B cell (primary cell): ENCODE measurements around the gene C6orf89. TPM values are rescaled to one million over a fixed set of nuclear protein-coding genes. Genes with fewer than 3 reads are reported as not detected.

Experiments
- ATAC-seq: fragments of 200-7000 bp; cut with Tn5 transposase; one replicate; pipeline ENCODE4 v1.10.0; 2021; ENCODE audit warnings: low read depth, mild to moderate bottlenecking, moderate number of reproducible peaks, moderate library complexity
- CTCF ChIA-PET: fragments of 350-600 bp; sonication (Branson Sonifier 250); formaldehyde crosslinking; loops from one replicate; lab custom pipeline; 2021; ENCODE audit warnings: antibody characterized with exemption, inconsistent platforms; lab: Charles Lee
- POLR2A ChIA-PET: fragments of 350-600 bp; sonication (Branson Sonifier 250); formaldehyde crosslinking; loops from one replicate; lab custom pipeline; 2021; ENCODE audit warnings: antibody characterized with exemption; lab: Charles Lee
- DNase-seq: peaks from one replicate; pipeline ENCODE4 v3.0.0; 2013
- H2AFZ ChIP-seq: 2 replicates; pipeline ENCODE4 v1.6.1; 2012; ENCODE audit warnings: mild to moderate bottlenecking, low read depth, low read length; ENCODE audit not compliant: insufficient read depth, poor library complexity, severe bottlenecking
- H3K27ac ChIP-seq, 2 donors: 1 replicate in 1 of 2; 2 replicates in 1 of 2; pipeline ENCODE4 v1.5.1; 2012 to 2013; ENCODE audit warnings: low read length in 2 of 2, mild to moderate bottlenecking in 2 of 2, moderate library complexity in 1 of 2
- H3K27me3 ChIP-seq, 4 experiments: fragments of 200-600 bp in 1 of 4; sonication (generic) in 1 of 4; replicated peaks in 1 of 4; 1 replicate in 2 of 4; 2 replicates in 2 of 4; pipeline versions ENCODE4 v1.6.1 to v1.7.0; 2013 to 2016; ENCODE audit warnings: low read length in 3 of 4, mild to moderate bottlenecking in 2 of 4, mixed read lengths in 1 of 4, moderate library complexity in 1 of 4; ENCODE audit not compliant: insufficient read depth in 4 of 4, control insufficient read depth in 3 of 4; ENCODE audit errors: control extremely low read depth in 1 of 4
- H3K36me3 ChIP-seq, 2 experiments: replicated peaks in 1 of 2; 1 replicate in 1 of 2; 2 replicates in 1 of 2; pipeline versions ENCODE4 v1.6.1 to v1.7.1; 2013; ENCODE audit warnings: low read length in 1 of 2; ENCODE audit not compliant: insufficient read depth in 2 of 2, control insufficient read depth in 1 of 2; ENCODE audit errors: control extremely low read depth in 1 of 2, extremely low read depth in 1 of 2
- H3K4me1 ChIP-seq, 2 donors: fragments of 200-600 bp in 1 of 2; sonication (generic) in 1 of 2; 1 replicate in 1 of 2; 2 replicates in 1 of 2; pipeline versions ENCODE4 v1.5.1 to v1.6.1; 2013 to 2017; ENCODE audit warnings: low read length in 2 of 2; ENCODE audit not compliant: control insufficient read depth in 2 of 2, insufficient read depth in 2 of 2
- H3K4me2 ChIP-seq: replicated peaks from 2 replicates; pipeline ENCODE3; 2012; ENCODE audit warnings: mild to moderate bottlenecking, low read depth, low read length; ENCODE audit not compliant: poor library complexity, severe bottlenecking
- H3K4me3 ChIP-seq, 5 experiments: fragments of 200-600 bp in 1 of 5; sonication (generic) in 1 of 5; 1 replicate in 3 of 5; 2 replicates in 2 of 5; pipeline versions ENCODE4 v1.5.1 to v1.7.0; 2011 to 2016; ENCODE audit warnings: low read length in 4 of 5, mild to moderate bottlenecking in 4 of 5, low read depth in 2 of 5, control low read depth in 1 of 5, moderate library complexity in 1 of 5; ENCODE audit not compliant: insufficient read depth in 1 of 5; ENCODE audit errors: control extremely low read depth in 1 of 5, extremely low read depth in 1 of 5
- H3K79me2 ChIP-seq: fragments of 200-600 bp; sonication (generic); one replicate; pipeline ENCODE4 v1.6.0; 2016; ENCODE audit warnings: low read length; ENCODE audit not compliant: control insufficient read depth, insufficient read depth
- H3K9ac ChIP-seq: fragments of 200-600 bp; sonication (generic); 2 replicates; pipeline ENCODE4 v1.6.1; 2017; ENCODE audit warnings: mild to moderate bottlenecking, low read length, moderate library complexity
- H3K9me3 ChIP-seq, 3 donors: one replicate each; pipeline versions ENCODE4 v1.6.1 to v1.7.1; 2013; ENCODE audit warnings: low read length in 2 of 3; ENCODE audit not compliant: control insufficient read depth in 2 of 3, insufficient read depth in 1 of 3; ENCODE audit errors: control extremely low read depth in 1 of 3
- H4K20me1 ChIP-seq: 2 replicates; pipeline ENCODE4 v1.6.0; 2012; ENCODE audit warnings: mild to moderate bottlenecking, low read length; ENCODE audit not compliant: insufficient read depth, control insufficient read depth, poor library complexity, severe bottlenecking
- H3K27ac Mint-ChIP-seq: one replicate; pipeline ENCODE4 v1.8.0; 2021; ENCODE audit warnings: mixed read lengths
- H3K27me3 Mint-ChIP-seq: one replicate; pipeline ENCODE4 v1.8.0; 2021; ENCODE audit warnings: mixed read lengths
- H3K4me1 Mint-ChIP-seq: one replicate; pipeline ENCODE4 v1.8.0; 2021; ENCODE audit warnings: mixed read lengths
- H3K4me3 Mint-ChIP-seq: one replicate; pipeline ENCODE4 v1.8.0; 2021; ENCODE audit warnings: mixed read lengths
- H3K9me3 Mint-ChIP-seq: one replicate; pipeline ENCODE4 v1.8.0; 2022; ENCODE audit warnings: mixed read lengths; ENCODE audit not compliant: insufficient read depth
- EZH2 ChIP-seq: IDR thresholded peaks from 2 replicates; pipeline ENCODE4 v1.6.1; 2012; ENCODE audit warnings: borderline replicate concordance, low read depth, mild to moderate bottlenecking, moderate library complexity, low read length; ENCODE audit not compliant: insufficient read depth, poor library complexity, severe bottlenecking
- WGBS: methylation state at CpG from one replicate; pipeline ENCODE4 v1.1.5; 2013; ENCODE audit warnings: missing lambda C conversion rate; ENCODE audit not compliant: insufficient coverage; 5-methylcytosine and 5-hydroxymethylcytosine counted together
- intact Hi-C: fragments of 100-400 bp; cut with micrococcal nuclease; formaldehyde crosslinking; loops from one replicate; pipeline ENCODE4 v1.10.0; 2022
- polyA plus RNA-seq: library from polyadenylated mRNA; depleted of rRNA; stranded (reverse); fragments of >200 nt; gene quantifications from 2 replicates; pipeline ENCODE4 v1.2.3, GENCODE V29; 2012
- total RNA-seq, 2 donors: library from RNA; stranded (reverse); fragments of 120-200 nt in 1 of 2; gene quantifications; 1 replicate in 1 of 2; 2 replicates in 1 of 2; pipeline versions ENCODE4 v1.2.3 to v1.2.4, GENCODE V29; 2013 to 2022
- TF ChIP-seq, protein P1 (sequence below): fragments of 200-600 bp; IDR thresholded peaks from one replicate; pipeline ENCODE4 v1.8.0; 2022; ENCODE audit warnings: antibody characterized with exemption, mild to moderate bottlenecking

The C6orf89 gene
- total and polyA plus RNA-seq, 2 donors (not counting 1 experiment from before 2014, with no cell fraction given) = 13.0 to 35.3 TPM

DNA sequence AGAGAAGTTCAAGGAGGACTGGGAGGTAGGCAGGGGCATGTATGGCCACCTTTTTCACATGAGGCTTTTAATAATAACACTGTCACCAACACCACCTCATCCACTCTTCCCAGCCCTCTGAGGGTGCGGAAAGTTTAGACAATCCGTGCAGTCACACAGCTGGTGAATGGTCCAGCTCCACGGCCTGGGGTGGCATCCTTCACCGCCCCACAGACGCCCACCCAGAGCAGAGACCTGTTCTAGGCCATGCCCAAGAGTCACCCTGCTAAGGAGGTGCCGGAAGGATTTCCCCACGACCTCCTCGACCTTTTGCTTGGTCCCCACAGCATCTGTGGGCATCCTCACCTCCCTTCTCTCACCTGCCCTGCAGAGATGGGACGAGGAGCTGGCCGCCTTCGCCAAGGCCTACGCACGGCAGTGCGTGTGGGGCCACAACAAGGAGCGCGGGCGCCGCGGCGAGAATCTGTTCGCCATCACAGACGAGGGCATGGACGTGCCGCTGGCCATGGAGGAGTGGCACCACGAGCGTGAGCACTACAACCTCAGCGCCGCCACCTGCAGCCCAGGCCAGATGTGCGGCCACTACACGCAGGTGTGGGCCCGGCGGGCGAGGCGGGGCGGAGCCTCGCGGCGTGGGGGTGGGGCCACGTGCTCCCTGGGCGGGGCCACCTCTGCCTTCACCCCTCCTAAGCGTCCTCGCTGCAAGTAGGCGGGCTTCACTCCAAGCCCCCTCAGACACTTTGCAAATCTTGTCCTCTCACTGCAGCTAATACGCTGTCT lies 73.2 kb downstream of the C6orf89 start:
- ChIA-PET CTCF (no interaction called here), POLR2A (no interaction called here)
- no peaks in the 10 kb centered on the region for H3K36me3 ChIP-seq
- no peaks in the 10 kb centered on the region for H3K27me3 ChIP-seq
- no peak overlapping the region for H3K4me2 ChIP-seq
- no peak overlapping the region for H2AFZ ChIP-seq
- H3K9me3 Mint-ChIP-seq = no peaks in the 10 kb centered on the region
- no peak overlapping the region for H3K9ac ChIP-seq
- H3K27me3 Mint-ChIP-seq = no peaks in the 10 kb centered on the region
- no peaks in the 10 kb centered on the region for H4K20me1 ChIP-seq
- no peak overlapping the region for H3K27ac Mint-ChIP-seq
- ATAC-seq (no peak), DNase-seq (no peak)
- intact Hi-C loops = no loop called here
- H3K4me3 Mint-ChIP-seq = no peak overlapping the region
- WGBS = 90% methylated on average over 44 of the region's 44 CpGs
- TF ChIP-seq, protein P1, sequence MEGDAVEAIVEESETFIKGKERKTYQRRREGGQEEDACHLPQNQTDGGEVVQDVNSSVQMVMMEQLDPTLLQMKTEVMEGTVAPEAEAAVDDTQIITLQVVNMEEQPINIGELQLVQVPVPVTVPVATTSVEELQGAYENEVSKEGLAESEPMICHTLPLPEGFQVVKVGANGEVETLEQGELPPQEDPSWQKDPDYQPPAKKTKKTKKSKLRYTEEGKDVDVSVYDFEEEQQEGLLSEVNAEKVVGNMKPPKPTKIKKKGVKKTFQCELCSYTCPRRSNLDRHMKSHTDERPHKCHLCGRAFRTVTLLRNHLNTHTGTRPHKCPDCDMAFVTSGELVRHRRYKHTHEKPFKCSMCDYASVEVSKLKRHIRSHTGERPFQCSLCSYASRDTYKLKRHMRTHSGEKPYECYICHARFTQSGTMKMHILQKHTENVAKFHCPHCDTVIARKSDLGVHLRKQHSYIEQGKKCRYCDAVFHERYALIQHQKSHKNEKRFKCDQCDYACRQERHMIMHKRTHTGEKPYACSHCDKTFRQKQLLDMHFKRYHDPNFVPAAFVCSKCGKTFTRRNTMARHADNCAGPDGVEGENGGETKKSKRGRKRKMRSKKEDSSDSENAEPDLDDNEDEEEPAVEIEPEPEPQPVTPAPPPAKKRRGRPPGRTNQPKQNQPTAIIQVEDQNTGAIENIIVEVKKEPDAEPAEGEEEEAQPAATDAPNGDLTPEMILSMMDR = no peak
- TF ChIP-seq EZH2 = no peak
- no peak overlapping the region for H3K27ac ChIP-seq
- H3K4me1 ChIP-seq = peaks cover 34 to 45% of the 10 kb centered on the region in 2 donors
- no peak overlapping the region for H3K4me3 ChIP-seq
- no peaks in the 10 kb centered on the region for H3K79me2 ChIP-seq
- no peaks in the 10 kb centered on the region for H3K9me3 ChIP-seq
- peaks cover 50% of the 10 kb centered on the region for H3K4me1 Mint-ChIP-seq

DNA sequence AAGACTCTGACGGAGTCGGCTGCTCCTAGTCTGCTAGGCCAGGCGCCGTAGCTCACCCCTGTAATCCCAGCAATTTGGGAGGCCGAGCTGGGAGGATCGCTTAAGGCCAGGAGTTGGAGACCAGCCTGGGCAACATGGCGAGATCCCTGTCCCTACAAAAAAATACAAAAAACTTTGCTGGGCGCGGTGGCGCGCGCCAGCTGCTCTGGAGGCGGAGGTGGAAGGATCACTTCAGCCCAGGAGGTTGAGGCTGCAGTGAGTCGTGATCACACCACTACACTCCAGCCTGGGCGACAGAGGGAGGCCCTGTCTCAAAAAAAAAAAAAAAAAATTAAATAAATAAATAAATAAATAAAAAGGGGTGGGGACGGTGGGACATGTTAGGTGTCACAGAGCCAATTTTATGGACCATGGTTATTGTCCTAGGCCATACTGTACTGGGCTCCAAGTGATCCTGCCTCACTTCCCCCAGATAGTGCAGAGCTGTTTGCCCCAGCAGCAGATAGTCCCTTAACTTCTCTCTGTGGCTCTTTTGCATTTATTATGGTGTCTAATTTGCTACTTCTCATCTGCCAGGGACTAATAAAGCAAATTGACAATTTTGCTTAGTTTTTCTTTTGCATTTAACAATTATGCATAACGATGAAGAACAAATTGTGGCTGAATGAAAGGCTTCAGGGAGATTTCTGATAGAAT lies 74.0 kb downstream of the C6orf89 start:
- H4K20me1 ChIP-seq = no peaks in the 10 kb centered on the region
- peaks cover 50% of the 10 kb centered on the region for H3K4me1 Mint-ChIP-seq
- no peak for DNase-seq
- no peak overlapping the region for H2AFZ ChIP-seq
- intact Hi-C loops = no loop called here
- H3K4me3 ChIP-seq = no peak overlapping the region
- 95% methylated on average over 14 of the region's 17 CpGs for WGBS
- CTCF ChIA-PET = no interaction called here
- no peaks in the 10 kb centered on the region for H3K36me3 ChIP-seq
- peaks cover 34 to 45% of the 10 kb centered on the region in 2 donors for H3K4me1 ChIP-seq
- H3K27me3 ChIP-seq = no peaks in the 10 kb centered on the region
- H3K27ac ChIP-seq = no peak overlapping the region
- ATAC-seq = no peak
- POLR2A ChIA-PET = no interaction called here
- H3K4me3 Mint-ChIP-seq = no peak overlapping the region
- H3K9ac ChIP-seq = no peak overlapping the region
- TF ChIP-seq, protein P1 = no peak
- no peak for TF ChIP-seq EZH2
- H3K9me3 ChIP-seq = no peaks in the 10 kb centered on the region
- no peaks in the 10 kb centered on the region for H3K79me2 ChIP-seq
- H3K9me3 Mint-ChIP-seq = no peaks in the 10 kb centered on the region
- no peak overlapping the region for H3K4me2 ChIP-seq
- no peaks in the 10 kb centered on the region for H3K27me3 Mint-ChIP-seq
- H3K27ac Mint-ChIP-seq = no peak overlapping the region
